HL-60 (cell line): Measurements from ENCODE around the gene LYPD3.

Experiments
- DNase-seq, 2 experiments: peaks; one replicate each; pipeline ENCODE4 v3.0.0-alpha.2; 2010 to 2020; ENCODE audit warnings: low read depth in 1 of 2, low spot score in 1 of 2
- H3K27ac ChIP-seq: fragments of 250-450 bp; sonication (Bioruptor Pico); replicated peaks from 2 replicates; pipeline ENCODE4 v1.5.1; 2020; ENCODE audit warnings: mild to moderate bottlenecking, moderate library complexity
- H3K27me3 ChIP-seq: fragments of 250-450 bp; sonication (Bioruptor Pico); 2 replicates; pipeline ENCODE4 v1.5.1; 2021; ENCODE audit warnings: mild to moderate bottlenecking, moderate library complexity; ENCODE audit not compliant: insufficient read depth, poor library complexity, severe bottlenecking
- H3K4me3 ChIP-seq: replicated peaks from 2 replicates; pipeline ENCODE4 v1.5.1; 2011; ENCODE audit warnings: mild to moderate bottlenecking, control low read depth, low read length; ENCODE audit not compliant: insufficient read depth
- GABPA ChIP-seq: IDR thresholded peaks from 2 replicates; pipeline ENCODE4 v1.6.1; 2012; ENCODE audit warnings: low read depth
- POLR2AphosphoS5 ChIP-seq: IDR thresholded peaks from 2 replicates; pipeline ENCODE4 v1.6.1; 2012; ENCODE audit warnings: low read depth
- SPI1 ChIP-seq: IDR thresholded peaks from 2 replicates; pipeline ENCODE4 v1.6.1; 2012; ENCODE audit warnings: low read depth, mild to moderate bottlenecking, borderline replicate concordance
- TF ChIP-seq, protein P1 (sequence below): IDR thresholded peaks from 2 replicates; pipeline ENCODE4 v1.6.1; 2012; ENCODE audit warnings: low read depth; ENCODE audit not compliant: insufficient replicate concordance
- TF ChIP-seq, protein P2 (sequence below): IDR thresholded peaks from one replicate; pipeline ENCODE4 v1.5.1; 2011; ENCODE audit warnings: low read length, control low read depth, inconsistent platforms; ENCODE audit not compliant: insufficient read depth

LYPD3 gene

DNA sequence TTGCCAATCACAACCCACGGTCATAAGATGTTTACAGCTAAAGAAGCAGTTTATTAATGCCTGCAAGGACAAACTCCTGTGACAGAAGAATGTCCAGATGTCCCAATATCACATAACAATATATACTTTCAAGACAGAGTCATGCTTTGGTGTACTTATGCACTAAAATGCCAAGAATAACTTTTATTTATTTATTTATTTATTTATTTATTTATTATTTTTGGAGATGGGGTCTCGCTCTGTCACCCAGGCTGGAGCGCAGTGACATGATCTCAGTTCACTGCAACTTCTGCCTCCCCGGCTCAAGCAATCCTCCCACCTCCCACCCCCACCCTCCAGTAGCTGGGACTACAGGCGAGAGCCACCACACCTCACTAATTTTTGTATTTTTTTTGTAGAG is 41.6 kb downstream of the LYPD3 start:
- H3K27ac ChIP-seq, result no peak overlapping the region
- no peak overlapping the region for H3K4me3 ChIP-seq
- H3K27me3 ChIP-seq, result no peaks in the 10 kb centered on the region
- no peak for TF ChIP-seq POLR2AphosphoS5
- TF ChIP-seq, protein P1, sequence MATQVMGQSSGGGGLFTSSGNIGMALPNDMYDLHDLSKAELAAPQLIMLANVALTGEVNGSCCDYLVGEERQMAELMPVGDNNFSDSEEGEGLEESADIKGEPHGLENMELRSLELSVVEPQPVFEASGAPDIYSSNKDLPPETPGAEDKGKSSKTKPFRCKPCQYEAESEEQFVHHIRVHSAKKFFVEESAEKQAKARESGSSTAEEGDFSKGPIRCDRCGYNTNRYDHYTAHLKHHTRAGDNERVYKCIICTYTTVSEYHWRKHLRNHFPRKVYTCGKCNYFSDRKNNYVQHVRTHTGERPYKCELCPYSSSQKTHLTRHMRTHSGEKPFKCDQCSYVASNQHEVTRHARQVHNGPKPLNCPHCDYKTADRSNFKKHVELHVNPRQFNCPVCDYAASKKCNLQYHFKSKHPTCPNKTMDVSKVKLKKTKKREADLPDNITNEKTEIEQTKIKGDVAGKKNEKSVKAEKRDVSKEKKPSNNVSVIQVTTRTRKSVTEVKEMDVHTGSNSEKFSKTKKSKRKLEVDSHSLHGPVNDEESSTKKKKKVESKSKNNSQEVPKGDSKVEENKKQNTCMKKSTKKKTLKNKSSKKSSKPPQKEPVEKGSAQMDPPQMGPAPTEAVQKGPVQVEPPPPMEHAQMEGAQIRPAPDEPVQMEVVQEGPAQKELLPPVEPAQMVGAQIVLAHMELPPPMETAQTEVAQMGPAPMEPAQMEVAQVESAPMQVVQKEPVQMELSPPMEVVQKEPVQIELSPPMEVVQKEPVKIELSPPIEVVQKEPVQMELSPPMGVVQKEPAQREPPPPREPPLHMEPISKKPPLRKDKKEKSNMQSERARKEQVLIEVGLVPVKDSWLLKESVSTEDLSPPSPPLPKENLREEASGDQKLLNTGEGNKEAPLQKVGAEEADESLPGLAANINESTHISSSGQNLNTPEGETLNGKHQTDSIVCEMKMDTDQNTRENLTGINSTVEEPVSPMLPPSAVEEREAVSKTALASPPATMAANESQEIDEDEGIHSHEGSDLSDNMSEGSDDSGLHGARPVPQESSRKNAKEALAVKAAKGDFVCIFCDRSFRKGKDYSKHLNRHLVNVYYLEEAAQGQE, result no peak
- no peak for TF ChIP-seq SPI1
- TF ChIP-seq, protein P2, sequence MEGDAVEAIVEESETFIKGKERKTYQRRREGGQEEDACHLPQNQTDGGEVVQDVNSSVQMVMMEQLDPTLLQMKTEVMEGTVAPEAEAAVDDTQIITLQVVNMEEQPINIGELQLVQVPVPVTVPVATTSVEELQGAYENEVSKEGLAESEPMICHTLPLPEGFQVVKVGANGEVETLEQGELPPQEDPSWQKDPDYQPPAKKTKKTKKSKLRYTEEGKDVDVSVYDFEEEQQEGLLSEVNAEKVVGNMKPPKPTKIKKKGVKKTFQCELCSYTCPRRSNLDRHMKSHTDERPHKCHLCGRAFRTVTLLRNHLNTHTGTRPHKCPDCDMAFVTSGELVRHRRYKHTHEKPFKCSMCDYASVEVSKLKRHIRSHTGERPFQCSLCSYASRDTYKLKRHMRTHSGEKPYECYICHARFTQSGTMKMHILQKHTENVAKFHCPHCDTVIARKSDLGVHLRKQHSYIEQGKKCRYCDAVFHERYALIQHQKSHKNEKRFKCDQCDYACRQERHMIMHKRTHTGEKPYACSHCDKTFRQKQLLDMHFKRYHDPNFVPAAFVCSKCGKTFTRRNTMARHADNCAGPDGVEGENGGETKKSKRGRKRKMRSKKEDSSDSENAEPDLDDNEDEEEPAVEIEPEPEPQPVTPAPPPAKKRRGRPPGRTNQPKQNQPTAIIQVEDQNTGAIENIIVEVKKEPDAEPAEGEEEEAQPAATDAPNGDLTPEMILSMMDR, result no peak
- TF ChIP-seq GABPA, result no peak
- DNase-seq, result no peak

DNA sequence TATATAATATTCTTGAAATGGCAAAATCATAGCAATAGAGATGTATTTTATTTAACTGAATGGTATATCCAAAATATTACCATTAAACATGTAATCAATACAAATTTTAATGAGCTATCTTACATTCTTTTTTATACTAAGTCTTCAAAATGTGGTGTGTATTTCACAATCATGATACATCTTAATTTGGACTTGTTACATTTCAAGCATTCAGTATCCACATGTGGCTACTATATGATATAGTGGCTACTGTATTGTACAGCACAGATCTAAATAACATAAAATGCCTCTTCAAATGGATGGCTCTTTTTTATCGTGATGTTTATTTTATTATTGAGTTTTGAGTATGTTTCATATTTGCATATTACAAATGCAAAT is 42.7 kb downstream of the LYPD3 start:
- no peak for TF ChIP-seq GABPA
- TF ChIP-seq POLR2AphosphoS5, result no peak
- TF ChIP-seq, protein P2, result no peak
- no peak for TF ChIP-seq SPI1
- TF ChIP-seq, protein P1, result no peak
- DNase-seq, result no peak
- no peak overlapping the region for H3K27ac ChIP-seq
- H3K27me3 ChIP-seq, result no peaks in the 10 kb centered on the region
- no peak overlapping the region for H3K4me3 ChIP-seq

DNA sequence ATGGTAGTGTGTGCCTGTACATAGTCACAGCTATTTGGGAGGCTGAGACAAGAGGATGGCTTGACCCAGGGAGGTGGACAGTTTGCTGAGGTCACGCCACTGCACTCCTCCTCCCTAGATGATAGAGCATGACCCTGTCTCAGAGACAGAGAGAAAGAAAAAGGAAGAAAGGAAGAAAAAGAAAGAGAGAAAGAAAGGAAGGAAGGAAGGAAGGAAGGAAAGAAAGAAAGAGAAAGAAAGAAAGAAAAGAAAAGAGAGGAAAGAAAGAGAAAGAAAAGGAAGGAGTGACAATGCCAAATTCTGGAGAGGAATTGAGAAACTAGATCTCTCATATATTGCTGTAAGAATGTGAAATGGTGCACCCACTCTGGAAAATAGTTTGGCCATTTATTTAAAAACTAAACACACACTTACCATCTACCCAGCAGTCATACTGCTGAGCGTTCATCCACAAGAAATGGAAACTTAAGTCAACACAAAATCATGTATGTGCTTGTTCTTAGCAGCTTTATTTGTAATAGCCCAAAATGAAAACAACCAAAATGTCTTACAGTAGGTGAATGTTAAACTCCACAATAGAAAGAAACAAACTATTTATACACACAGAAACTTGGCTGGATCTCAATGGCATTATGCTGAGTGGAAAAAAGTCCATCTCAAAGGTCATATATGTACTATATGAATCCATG is 43.3 kb downstream of the LYPD3 start:
- TF ChIP-seq, protein P2, result no peak
- TF ChIP-seq, protein P1, result no peak
- TF ChIP-seq SPI1 (no peak), GABPA (no peak), POLR2AphosphoS5 (no peak)
- no peak for DNase-seq
- no peak overlapping the region for H3K27ac ChIP-seq
- H3K27me3 ChIP-seq, result no peaks in the 10 kb centered on the region
- no peak overlapping the region for H3K4me3 ChIP-seq
